Body of pancreas (tissue), 4 donors: Measurements from ENCODE around the gene NEDD4L. TPM values are rescaled to one million over a fixed set of nuclear protein-coding genes. Genes with fewer than 3 reads are reported as not detected.

Experiments used
- ATAC-seq: fragments of 150-250 bp; one replicate; pipeline ENCODE4 v1.9.1; 2016
- DNase-seq, 4 donors: peaks; one replicate each; pipeline ENCODE4 v3.0.0-alpha.2; 2019
- H3K27ac ChIP-seq, 4 donors: fragments of 200-600 bp; sonication (generic); 1 replicate in 3 of 4; 2 replicates in 1 of 4; pipeline versions ENCODE4 v1.5.1 to v1.6.1; 2016 to 2019; ENCODE audit warnings: mild to moderate bottlenecking in 1 of 4, mixed read lengths in 1 of 4, moderate library complexity in 1 of 4
- H3K27me3 ChIP-seq, 2 donors: fragments of 200-600 bp; sonication (generic); one replicate each; pipeline ENCODE4 v1.6.0; 2016; ENCODE audit warnings: mild to moderate bottlenecking in 1 of 2
- H3K36me3 ChIP-seq, 2 donors: fragments of 200-600 bp; sonication (generic); replicated peaks in 1 of 2; 2 replicates each; pipeline ENCODE4 v1.5.1; 2016; ENCODE audit warnings: low read depth in 2 of 2; ENCODE audit not compliant: insufficient read depth in 1 of 2
- H3K4me1 ChIP-seq: fragments of 200-600 bp; sonication (generic); one replicate; pipeline ENCODE4 v1.6.0; 2016
- H3K4me3 ChIP-seq, 2 donors: fragments of 200-600 bp; sonication (generic); 1 replicate in 1 of 2; 2 replicates in 1 of 2; pipeline ENCODE4 v1.5.1; 2016 to 2019
- H3K9me3 ChIP-seq, 3 donors: fragments of 200-600 bp; sonication (generic); 1 replicate in 2 of 3; 2 replicates in 1 of 3; pipeline ENCODE4 v1.5.1; 2016
- CTCF ChIP-seq, 7 experiments: fragments of 450-650 bp in 4 of 7; fragments of 200-600 bp in 3 of 7; sonication (generic) in 3 of 7; IDR thresholded peaks; one replicate each; pipeline ENCODE4 v1.5.1; 2016 to 2019; ENCODE audit warnings: antibody characterized with exemption in 7 of 7
- POLR2A ChIP-seq, 3 donors: fragments of 450-650 bp; IDR thresholded peaks; one replicate each; pipeline ENCODE4 v1.6.1; 2016; ENCODE audit warnings: antibody characterized with exemption in 3 of 3, mild to moderate bottlenecking in 2 of 3
- WGBS, 2 donors: methylation state at CpG; one replicate each; pipeline ENCODE4 v1.1.5; 2017; 5-methylcytosine and 5-hydroxymethylcytosine counted together
- intact Hi-C: fragments of 100-400 bp; cut with DNase I; formaldehyde crosslinking; loops from one replicate; pipeline ENCODE4 v1.15.1; 2023
- total RNA-seq, 2 donors: library from RNA; depleted of rRNA; stranded (reverse); fragments of >200 nt; gene quantifications; one replicate each; pipeline ENCODE4 v1.1.0, GENCODE V29; 2016

NEDD4L gene
- total RNA-seq, 2 donors from 2014 or later = 105 to 108 TPM

- WGBS, 2 donors = 69% methylated on average over 4 of the region's 4 CpGs
- DNase-seq (no peak), ATAC-seq (no peak)
- no peaks in the 10 kb centered on the region for H3K27me3 ChIP-seq
- H3K4me1 ChIP-seq = no peaks in the 10 kb centered on the region
- TF ChIP-seq POLR2A (IDR thresholded peaks at IDR 0.05) (no peak), CTCF (IDR thresholded peaks at IDR 0.05) (no peak)
- intact Hi-C loops = no loop called here
- H3K27ac ChIP-seq = no peak overlapping the region
- no peaks in the 10 kb centered on the region for H3K9me3 ChIP-seq
- H3K36me3 ChIP-seq = peaks cover 5 to 7% of the 10 kb centered on the region in 2 donors
- no peak overlapping the region for H3K4me3 ChIP-seq
These were observed 304.5 kb downstream of the NEDD4L start for GRCh38 chr18:58348517-58348916.

DNA sequence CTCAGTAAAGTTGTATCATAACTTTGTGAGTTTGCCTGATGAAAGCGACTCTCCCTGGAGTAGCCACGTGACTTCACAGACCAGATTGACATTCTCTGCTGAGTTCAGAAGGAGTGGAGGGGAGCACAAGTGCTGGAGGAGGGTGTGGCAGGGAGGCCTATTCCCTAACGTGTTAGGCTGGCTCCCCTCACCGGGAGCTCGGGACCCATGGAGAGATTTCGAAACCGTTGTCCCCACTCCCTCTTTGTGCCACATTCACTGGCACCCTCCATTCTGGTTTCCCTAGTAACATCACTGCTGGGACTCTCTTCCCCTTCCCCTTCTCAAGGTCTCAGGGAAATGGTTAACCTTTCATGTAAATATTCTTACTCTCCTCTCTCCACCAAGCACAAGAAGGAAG, 304.9 kb downstream of the NEDD4L start:
- WGBS, 2 donors = 68 to 69% methylated on average over 7 of the region's 7 CpGs
- no peak overlapping the region for H3K4me3 ChIP-seq
- DNase-seq (no peak), ATAC-seq (no peak)
- no peaks in the 10 kb centered on the region for H3K4me1 ChIP-seq
- intact Hi-C loops = no loop called here
- no peak overlapping the region for H3K27ac ChIP-seq
- H3K9me3 ChIP-seq = no peaks in the 10 kb centered on the region
- H3K36me3 ChIP-seq = peaks cover 5 to 7% of the 10 kb centered on the region in 2 donors
- TF ChIP-seq CTCF (IDR thresholded peaks at IDR 0.05) = no peak
- TF ChIP-seq POLR2A (IDR thresholded peaks at IDR 0.05) = no peak
- H3K27me3 ChIP-seq = no peaks in the 10 kb centered on the region

DNA sequence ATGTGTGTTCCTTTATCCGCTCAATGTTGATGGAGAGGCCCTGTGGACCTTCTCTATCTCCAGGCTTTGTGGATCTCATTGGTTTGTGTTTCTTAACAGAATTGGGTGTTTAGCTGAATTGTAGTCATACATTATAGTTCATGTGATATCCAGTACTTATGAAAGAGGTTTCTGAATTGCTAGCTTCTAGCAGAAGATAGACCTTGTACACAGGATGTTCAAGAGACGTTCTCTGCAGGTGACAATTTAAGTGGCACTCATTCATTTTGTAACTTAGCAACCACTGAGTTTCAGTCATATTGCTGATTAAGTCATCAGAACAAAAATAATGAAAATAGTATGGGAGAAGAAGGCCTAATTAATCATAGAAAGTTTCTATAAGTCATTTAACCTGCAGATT, 305.6 kb downstream of the NEDD4L start:
- Histone ChIP-seq H3K27ac (no peak overlapping the region), H3K9me3 (no peaks in the 10 kb centered on the region), H3K36me3 (peaks cover 7 to 10% of the 10 kb centered on the region in 2 donors), H3K27me3 (no peaks in the 10 kb centered on the region), H3K4me3 (no peak overlapping the region), H3K4me1 (no peaks in the 10 kb centered on the region)
- intact Hi-C loops = no loop called here
- DNase-seq = no peak
- no peak for ATAC-seq
- WGBS, 2 donors = 83 to 89% methylated on average over 2 of the region's 2 CpGs
- TF ChIP-seq CTCF (IDR thresholded peaks at IDR 0.05) (no peak), POLR2A (IDR thresholded peaks at IDR 0.05) (no peak)

DNA sequence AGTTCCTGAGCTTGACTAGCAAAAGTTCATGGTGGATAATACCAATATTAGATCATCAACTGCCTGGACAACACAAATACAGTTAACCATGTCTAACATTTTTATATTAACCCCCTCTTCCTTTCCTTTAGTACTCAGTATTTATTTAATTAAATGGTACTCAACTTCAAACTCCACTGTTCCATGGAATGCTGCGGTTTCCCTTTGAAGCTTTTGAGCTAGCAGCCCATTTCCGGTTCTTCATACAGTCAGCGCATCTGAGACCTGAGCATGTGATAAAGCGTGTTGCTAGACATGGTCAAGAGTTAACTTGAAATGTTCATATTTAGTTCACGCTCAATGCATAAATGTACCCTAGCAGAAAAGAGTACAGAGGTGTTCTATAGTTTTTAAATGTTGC, 306.5 kb downstream of the NEDD4L start:
- Histone ChIP-seq H3K36me3 (peaks cover 7 to 10% of the 10 kb centered on the region in 2 donors), H3K27me3 (no peaks in the 10 kb centered on the region), H3K4me1 (no peaks in the 10 kb centered on the region), H3K9me3 (no peaks in the 10 kb centered on the region), H3K27ac (no peak overlapping the region), H3K4me3 (no peak overlapping the region)
- ATAC-seq (no peak), DNase-seq (no peak)
- intact Hi-C loops = no loop called here
- WGBS, 2 donors = 95% methylated on average over 5 of the region's 5 CpGs
- TF ChIP-seq POLR2A (IDR thresholded peaks at IDR 0.05) = no peak
- TF ChIP-seq CTCF (IDR thresholded peaks at IDR 0.05) = no peak

- intact Hi-C loops = no loop called here
- peaks cover 7 to 10% of the 10 kb centered on the region in 2 donors for H3K36me3 ChIP-seq
- 86 to 89% methylated on average over 3 of the region's 3 CpGs for WGBS, 2 donors
These were observed 307.8 kb downstream of the NEDD4L start for GRCh38 chr18:58351776-58352175.

More at GRCh38 chr18:58351776-58352175, 307.8 kb downstream of the NEDD4L start:
- H3K4me1 ChIP-seq = no peaks in the 10 kb centered on the region
- H3K27ac ChIP-seq = no peak overlapping the region
- TF ChIP-seq POLR2A (IDR thresholded peaks at IDR 0.05) (no peak), CTCF (IDR thresholded peaks at IDR 0.05) (no peak)
- no peak overlapping the region for H3K4me3 ChIP-seq
- no peaks in the 10 kb centered on the region for H3K27me3 ChIP-seq
- no peak for ATAC-seq
- no peak for DNase-seq
- no peaks in the 10 kb centered on the region for H3K9me3 ChIP-seq
